H1 (cell line): Measurements from ENCODE around the gene MAPRE2.

Experiments
- CTCF ChIP-seq, 3 experiments: IDR thresholded peaks; 1 replicate in 2 of 3; 2 replicates in 1 of 3; pipeline versions ENCODE4 v1.5.1 to v1.6.1; 2011; ENCODE audit warnings: low read length in 3 of 3, mild to moderate bottlenecking in 3 of 3, inconsistent platforms in 2 of 3, low read depth in 1 of 3, moderate library complexity in 1 of 3; ENCODE audit not compliant: insufficient read depth in 1 of 3; ENCODE audit errors: control extremely low read depth in 1 of 3
- MAX ChIP-seq: IDR thresholded peaks from 2 replicates; pipeline ENCODE4 v1.6.1; 2012; ENCODE audit warnings: inconsistent platforms
- POLR2A ChIP-seq, 2 experiments: IDR thresholded peaks; 1 replicate in 1 of 2; 2 replicates in 1 of 2; pipeline ENCODE4 v1.6.1; 2011; ENCODE audit warnings: low read depth in 2 of 2, low read length in 2 of 2, mild to moderate bottlenecking in 2 of 2; ENCODE audit errors: control extremely low read depth in 1 of 2
- POLR2AphosphoS5 ChIP-seq: IDR thresholded peaks from 2 replicates; pipeline ENCODE4 v1.6.1; 2011; ENCODE audit warnings: low read depth, low read length
- RXRA ChIP-seq: IDR thresholded peaks from 2 replicates; pipeline ENCODE4 v1.6.1; 2011; ENCODE audit warnings: low read depth, mild to moderate bottlenecking, low read length, moderate library complexity; ENCODE audit not compliant: insufficient read depth
- SUZ12 ChIP-seq: fragments of 200-600 bp; sonication (generic); IDR thresholded peaks from 2 replicates; pipeline ENCODE4 v1.6.1; 2012; ENCODE audit warnings: mild to moderate bottlenecking, inconsistent platforms, low read length, moderate library complexity, mixed read lengths
- YY1 ChIP-seq: IDR thresholded peaks from 2 replicates; pipeline ENCODE4 v1.6.1; 2011; ENCODE audit warnings: low read depth, mild to moderate bottlenecking, low read length

GRCh38 chr18:35002120-35002519, 39.1 kb upstream of the MAPRE2 start:
- no peak for TF ChIP-seq CTCF (IDR thresholded peaks at IDR 0.05; ENCODE audit: control extremely low read depth in 1 of 3, insufficient read depth in 1 of 3, low read depth in 1 of 3, low read length in 3 of 3)
- TF ChIP-seq MAX, result no peak
- TF ChIP-seq SUZ12, result no peak
- TF ChIP-seq RXRA, result no peak
- no peak for TF ChIP-seq POLR2AphosphoS5
- no peak for TF ChIP-seq POLR2A (IDR thresholded peaks at IDR 0.05; ENCODE audit: control extremely low read depth in 1 of 2, low read depth in 2 of 2, low read length in 2 of 2)
- no peak for TF ChIP-seq YY1
